GM19397 (cell line): Measurements from ENCODE around the gene PRKAR2B.
A peak's percentile ranks its signal among the peaks of the same experiment; 100 is the strongest.
"Not testable (repeated sequence)": the region's sequence is repeated elsewhere in the genome, so short reads cannot be mapped to it uniquely, and the experiment has no call there.

Experiments
- ATAC-seq: cut with Tn5 transposase; IDR thresholded peaks from one replicate; pipeline ENCODE4 v1.9.1; 2021; ENCODE audit warnings: mild to moderate bottlenecking, moderate library complexity; ENCODE audit not compliant: unreplicated experiment

The PRKAR2B gene

DNA sequence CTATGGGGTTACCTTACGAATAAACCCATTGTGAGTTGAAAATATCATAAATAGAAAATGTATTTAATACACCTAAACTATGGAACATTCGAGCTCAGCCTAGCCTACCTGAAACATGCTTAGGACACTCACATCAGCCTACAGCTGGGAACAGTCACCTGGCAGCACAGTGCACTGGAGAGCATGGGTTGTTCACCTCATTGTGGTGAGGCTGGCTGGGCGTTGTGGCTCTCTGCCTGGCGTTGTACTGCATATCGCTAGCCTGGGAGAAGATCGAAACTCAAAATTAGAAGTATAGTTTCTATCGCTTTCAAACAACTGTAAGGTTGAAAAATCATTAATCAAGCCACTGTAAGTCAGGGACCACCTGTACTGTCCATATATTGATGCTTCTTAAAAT, 107.0 kb downstream of the PRKAR2B start:
- ATAC-seq = no peak

- no peak for ATAC-seq
Observed at GRCh38 chr7:107152011-107152410, 107.5 kb downstream of the PRKAR2B start.

GRCh38 chr7:107154826-107155225, 110.3 kb downstream of the PRKAR2B start:
- ATAC-seq = no peak

DNA sequence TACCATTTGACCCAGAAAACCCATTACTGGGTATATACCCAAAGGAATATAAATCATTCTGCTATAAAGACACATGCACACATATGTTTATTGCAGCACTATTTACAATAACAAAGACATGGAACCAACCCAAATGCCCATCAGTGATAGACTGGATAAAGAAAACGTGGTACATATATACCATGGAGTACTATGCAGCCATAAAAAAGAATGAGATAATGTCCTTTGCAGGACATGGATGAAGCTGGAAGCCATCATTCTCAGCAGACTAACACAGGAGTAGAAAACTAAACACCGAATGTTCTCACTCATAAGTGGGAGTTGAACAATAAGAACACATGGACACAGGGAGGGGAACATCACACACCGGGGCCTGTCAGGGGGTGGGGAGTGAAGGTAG, 111.2 kb downstream of the PRKAR2B start:
- not testable (repeated sequence) for ATAC-seq

- ATAC-seq = no peak
Observed at GRCh38 chr7:107157091-107157490, 112.6 kb downstream of the PRKAR2B start.

DNA sequence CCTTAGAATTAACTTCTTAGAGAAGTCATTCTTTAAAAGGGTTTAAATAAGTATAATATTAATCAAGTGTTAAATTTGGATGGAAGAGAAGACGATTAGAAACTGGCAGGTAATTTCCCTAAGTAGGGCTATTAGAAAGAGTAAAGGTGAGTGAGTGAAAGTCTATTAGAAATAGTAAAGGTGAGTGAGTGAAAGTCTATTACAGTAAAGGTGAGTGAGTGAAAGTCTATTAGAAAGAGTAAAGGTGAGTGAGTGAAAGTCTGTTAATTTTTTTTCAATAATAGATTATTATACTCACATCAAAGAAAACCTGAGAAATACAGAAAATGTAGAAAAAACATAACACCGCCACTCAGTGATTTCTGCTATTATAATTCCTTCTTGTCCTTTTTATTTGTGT, 113.5 kb downstream of the PRKAR2B start:
- no peak for ATAC-seq

DNA sequence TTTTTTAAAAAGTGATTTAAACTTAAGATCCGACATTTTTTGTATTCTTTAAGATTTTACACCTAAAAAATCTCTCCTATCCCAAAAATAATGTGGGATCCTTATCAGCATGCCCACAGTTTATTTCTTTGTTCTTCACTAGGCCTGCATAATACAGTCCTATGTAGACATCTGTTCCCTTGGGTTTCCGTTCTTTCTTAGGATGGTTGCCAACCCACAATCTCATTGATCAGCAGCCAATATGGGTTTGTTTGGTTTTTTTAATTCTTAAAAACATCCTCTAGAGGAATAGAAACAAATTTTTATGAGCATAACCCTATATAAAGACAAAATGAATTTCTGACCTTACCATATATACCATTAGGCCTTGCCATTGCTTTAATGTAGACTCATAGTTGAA, 115.9 kb downstream of the PRKAR2B start:
- ATAC-seq = no peak

DNA sequence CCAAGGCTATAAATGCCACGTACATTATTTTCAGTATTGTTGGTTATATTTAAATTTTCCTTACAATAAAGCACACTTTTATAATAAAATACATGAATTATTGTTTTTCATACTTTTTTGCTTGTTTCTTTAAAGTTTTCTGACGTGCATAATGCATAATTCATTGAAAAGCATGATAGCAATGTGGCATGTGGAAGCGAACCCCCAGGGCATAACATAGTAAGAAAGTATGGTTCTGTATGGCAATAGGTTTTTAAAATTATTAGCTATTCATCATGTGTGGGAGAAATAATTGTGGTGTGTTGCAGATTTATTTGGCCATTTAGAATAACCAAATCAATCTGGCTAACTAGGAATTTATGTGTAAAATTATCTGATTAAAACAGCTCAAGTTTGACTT, 116.9 kb downstream of the PRKAR2B start:
- no peak for ATAC-seq

DNA sequence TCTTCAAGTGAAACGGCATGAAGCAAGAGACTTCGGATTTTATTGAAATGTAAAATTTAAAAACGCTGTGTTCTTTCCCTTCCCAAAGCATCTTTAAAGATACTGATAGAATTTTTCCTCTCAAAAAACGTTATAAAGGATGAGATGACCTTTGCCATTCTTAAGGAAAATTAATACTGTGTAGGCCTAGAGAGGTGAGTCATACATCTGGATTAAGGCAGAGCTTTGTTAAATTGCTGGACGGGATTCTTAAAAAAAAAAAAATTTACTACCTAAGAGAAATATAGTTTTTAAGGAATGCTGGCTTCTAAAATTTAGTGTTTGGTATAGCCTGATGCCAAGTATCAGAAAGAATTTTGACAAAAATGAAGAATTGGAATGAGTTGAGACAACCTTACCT, 118.0 kb downstream of the PRKAR2B start:
- ATAC-seq = no peak

DNA sequence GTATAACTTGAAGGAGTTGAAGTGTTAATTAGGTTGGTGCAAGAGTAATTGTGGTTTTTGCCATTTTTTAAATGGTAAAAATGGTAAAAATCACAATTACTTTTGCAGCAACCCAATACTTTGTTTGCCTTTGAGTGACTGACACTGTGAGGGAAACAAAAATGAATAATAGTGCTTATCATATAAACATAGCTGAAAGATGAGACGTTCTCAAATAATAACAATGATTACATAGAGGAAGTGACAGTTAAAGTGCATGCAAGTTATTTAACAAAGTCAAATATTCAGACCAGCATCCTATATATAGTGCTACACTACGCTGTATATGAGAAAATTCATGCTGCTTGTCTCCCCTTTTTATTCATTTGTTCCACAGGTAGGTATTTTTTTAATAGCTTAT, 119.6 kb downstream of the PRKAR2B start:
- no peak for ATAC-seq

- ATAC-seq = no peak
Observed at GRCh38 chr7:107165341-107165740, 120.8 kb downstream of the PRKAR2B start.

- no peak for ATAC-seq
Observed at GRCh38 chr7:107166736-107167426, 122.4 kb downstream of the PRKAR2B start.

- ATAC-seq = no peak
Observed at GRCh38 chr7:107167483-107168232, 123.2 kb downstream of the PRKAR2B start.

GRCh38 chr7:107168233-107169119, 124.0 kb downstream of the PRKAR2B start, which contains the start of gene HBP1:
Gene HBP1, plus strand, starts transcription at chr7:107169003. Its CDS starts 10,891 bp downstream, at chr7:107179894.
- ATAC-seq = peak; percentile 88

DNA sequence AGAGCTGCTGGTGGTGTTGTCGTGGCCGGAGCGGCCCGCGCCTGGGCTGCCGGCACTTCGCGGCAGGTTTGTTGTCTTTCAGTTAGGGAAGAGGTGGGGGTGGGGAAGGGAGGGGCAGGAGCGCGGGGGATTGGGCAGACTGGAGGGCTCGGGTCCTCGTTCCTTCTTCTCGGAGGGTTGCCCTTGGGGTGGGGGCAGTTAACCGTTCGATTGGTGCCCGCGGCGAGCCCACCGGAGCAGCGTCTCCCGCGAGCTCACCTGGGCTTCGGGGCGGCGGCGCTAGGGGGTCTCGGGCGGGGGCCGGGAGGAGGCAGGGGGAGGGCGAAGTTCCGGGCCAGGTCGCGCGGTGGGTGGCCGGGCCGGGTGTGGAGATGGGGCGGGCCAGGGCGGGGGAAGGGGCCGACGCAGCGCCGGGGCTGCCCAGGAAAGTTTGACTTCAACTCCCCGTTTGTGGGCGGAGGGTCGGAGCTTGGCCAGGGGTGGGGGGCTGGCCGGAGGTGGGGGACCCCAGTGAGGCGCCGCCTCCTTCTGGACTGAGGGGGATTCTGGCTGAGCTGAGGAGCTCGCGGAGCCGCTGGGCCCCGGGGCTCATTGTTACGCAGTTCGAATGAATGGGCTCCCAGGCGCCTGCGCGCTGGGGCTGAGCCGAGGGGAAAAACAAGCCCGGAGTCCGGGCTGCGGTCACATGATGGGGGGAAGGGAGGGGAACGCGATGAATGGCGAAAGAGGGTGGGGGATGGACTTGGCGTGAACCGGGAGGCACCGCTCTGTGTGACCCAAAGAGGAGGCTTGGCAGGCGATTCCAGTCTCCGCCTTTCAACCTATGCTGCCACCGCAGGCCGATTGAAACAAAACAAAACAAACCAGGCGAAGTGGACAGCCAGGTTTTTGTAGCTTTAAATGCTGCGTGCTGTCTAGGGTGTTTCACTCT, 124.9 kb downstream of the PRKAR2B start:
- ATAC-seq = peak; percentile 33

- ATAC-seq = no peak
Observed at GRCh38 chr7:107170051-107170915, 125.8 kb downstream of the PRKAR2B start.

DNA sequence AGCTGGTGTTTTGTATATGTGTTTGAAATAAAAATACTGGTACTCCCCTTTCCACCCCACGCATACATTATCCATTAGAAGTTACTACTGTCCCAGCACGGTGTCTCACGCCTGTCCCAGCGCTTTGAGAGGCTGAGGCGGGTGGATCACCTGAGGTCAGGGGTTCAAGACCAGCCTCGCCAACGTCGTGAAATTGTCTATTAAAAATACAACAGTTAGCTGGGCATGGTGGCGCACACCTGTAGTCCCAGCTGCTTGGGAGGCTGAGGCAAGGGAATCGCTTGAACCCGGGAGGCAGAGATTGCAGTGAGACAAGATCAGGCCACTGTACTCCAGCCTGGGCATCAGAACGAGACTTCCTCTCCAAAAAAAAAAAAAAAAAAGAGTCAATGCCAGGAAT, 127.0 kb downstream of the PRKAR2B start:
- no peak for ATAC-seq

GRCh38 chr7:107172276-107173032, 127.9 kb downstream of the PRKAR2B start:
- ATAC-seq = no peak

GRCh38 chr7:107173191-107173590, 128.7 kb downstream of the PRKAR2B start:
- no peak for ATAC-seq
